Stimulated activated CD4-positive, alpha-beta T cell treated with anti-CD3 and anti-CD28 coated beads, Interleukin-2, amount 100 ng/mL, for 24 hours (primary cell): Measurements from ENCODE around the gene ZNF611.
"Not testable (repeated sequence)": the region's sequence is repeated elsewhere in the genome, so short reads cannot be mapped to it uniquely, and the experiment has no call there.

Source experiments
- DNase-seq, 2 donors: peaks; one replicate each; pipeline ENCODE4 v3.0.0-alpha.2; 2020

ZNF611 gene

GRCh38 chr19:52675239-52675638, 59.6 kb downstream of the ZNF611 start:
- DNase-seq: not testable (repeated sequence)

GRCh38 chr19:52673014-52673413, 61.8 kb downstream of the ZNF611 start:
- DNase-seq: no peak

DNA sequence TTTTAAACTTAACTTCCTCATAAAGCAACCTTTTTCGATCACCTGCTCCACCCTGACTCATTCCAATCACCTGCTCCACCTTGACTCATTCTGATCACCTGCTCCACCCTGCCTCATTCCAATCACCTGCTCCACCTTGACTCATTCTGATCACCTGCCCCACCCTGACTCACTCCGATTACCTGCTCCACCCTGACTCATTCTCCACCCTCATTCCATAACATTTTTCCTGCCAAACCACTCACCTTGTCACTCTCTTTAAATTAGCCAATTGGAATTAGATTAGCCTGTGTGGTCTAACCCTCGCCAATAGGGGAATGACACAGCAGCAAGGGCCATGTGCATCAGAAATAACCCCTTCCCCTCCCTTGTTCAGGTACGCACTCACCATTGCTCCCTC, 64.8 kb downstream of the ZNF611 start:
- no peak for DNase-seq

DNA sequence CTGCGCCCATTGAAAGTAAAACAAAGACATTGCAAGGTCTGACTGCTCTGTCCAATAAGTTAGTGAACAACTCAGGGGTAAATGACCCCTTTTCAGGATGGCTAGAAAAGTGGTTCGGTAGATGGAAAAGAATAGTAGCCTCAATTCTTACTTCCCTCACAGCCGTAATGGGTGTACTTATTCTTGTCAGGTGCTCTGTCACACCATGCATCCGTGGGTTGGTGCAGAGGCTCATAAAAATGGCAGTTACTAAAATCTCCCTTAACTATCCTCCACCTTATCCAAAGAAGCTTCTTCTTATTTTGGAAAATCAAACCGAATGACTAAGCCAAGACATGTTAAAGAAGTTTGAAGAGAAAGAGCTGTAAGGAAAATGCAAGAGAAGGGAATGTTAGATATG, 65.3 kb downstream of the ZNF611 start:
- no peak for DNase-seq

DNA sequence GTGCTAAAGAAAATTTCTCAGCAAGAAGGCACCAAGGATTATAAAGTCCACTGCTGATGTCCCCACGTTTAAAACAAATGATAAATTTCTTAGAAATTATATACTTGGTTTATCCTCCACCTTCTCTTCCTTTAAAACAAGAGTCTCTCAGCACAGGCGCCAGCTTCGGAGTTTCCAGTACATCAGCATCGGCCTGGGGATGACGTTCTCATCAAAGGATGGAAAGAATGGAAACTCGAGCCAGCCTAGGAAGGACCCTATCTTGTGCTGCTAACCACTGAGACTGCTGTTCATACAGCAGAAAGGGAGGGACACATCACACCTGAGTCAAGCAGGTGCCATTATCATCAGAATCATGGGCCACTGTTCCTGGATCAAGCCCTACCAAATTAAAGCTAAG, 66.9 kb downstream of the ZNF611 start:
- DNase-seq: no peak

DNA sequence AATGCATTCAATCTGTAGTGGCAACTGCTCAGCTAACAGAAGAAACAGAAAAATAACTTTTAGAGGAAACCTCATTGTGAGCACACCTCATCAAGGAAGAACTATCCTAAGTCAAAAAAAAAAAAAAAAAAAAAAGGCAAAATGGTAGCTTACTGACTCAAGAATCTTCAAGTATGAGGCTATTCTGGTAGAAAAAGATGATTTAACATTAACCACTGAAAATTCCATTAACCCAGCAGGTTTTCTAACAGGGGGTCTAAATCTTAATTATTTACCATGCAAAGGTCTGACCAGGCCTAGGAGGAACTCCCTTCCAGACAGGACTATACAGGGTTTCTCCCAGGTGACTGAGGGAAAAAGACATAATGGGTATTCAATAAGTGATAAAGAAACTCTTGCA, 68.3 kb downstream of the ZNF611 start:
- DNase-seq: no peak

DNA sequence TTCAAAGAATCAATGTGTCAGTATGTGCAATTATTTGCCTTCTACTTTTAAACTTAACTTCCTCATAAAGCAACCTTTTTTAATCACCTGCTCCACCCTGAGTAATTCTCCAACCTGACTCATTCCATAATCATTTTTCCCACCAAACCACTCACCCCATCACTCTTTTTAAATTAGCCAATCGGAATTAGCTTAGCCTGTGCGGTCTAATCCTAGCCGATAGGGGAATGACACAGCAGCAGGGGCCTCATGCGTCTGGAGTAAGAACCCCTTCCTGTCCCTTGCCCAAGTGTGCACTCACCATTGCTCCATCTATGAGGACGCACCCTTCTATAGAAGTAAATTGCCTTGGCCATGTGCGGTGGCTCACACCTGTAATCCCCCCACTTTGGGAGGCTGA, 69.3 kb downstream of the ZNF611 start:
- no peak for DNase-seq

- no peak for DNase-seq
Observed at GRCh38 chr19:52665027-52665426, 69.8 kb downstream of the ZNF611 start.

DNA sequence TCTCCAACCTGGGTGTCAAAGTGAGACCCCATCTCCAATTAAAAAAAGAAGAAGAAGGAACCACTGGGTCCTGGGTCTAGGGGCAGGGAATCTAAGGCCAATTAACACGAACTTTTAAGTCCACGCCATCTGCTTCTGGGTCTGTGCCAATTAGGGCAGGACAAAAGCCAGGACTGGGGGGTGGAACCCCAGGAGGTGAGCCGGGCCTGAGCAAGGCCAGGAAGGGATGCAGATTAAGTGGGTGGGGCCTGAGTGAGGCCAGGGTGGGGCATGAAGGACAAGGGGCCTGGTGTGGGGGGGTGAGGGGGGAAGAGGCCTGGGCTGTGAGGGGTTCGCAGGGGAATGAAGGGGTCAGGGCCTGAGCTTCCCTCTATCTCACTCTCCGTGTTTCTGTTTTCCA, 70.4 kb downstream of the ZNF611 start:
- DNase-seq: no peak

GRCh38 chr19:52662631-52663030, 72.2 kb downstream of the ZNF611 start:
- DNase-seq: no peak

- no peak for DNase-seq
Observed at GRCh38 chr19:52660981-52661380, 73.9 kb downstream of the ZNF611 start.

GRCh38 chr19:52659013-52659412, 75.8 kb downstream of the ZNF611 start:
- DNase-seq: no peak

DNA sequence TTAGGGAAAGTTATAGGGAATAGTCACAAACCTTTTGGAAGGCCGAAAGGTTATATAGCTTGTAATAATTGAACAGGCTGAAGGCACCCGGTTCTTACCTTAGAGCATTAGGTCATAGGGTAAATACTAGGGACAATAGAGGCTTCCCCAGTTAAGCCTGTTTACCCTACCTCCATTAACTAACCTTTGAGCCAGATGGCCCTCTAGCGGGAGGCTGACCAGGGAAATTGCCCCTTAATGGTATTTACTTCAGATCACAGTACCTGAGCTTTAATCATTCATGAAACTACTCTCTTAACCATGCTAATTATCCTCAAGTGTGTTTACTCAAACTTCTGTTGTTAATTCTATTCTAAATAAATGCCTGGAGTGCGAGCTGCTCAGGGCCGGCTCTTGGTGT, 76.2 kb downstream of the ZNF611 start:
- no peak for DNase-seq

DNA sequence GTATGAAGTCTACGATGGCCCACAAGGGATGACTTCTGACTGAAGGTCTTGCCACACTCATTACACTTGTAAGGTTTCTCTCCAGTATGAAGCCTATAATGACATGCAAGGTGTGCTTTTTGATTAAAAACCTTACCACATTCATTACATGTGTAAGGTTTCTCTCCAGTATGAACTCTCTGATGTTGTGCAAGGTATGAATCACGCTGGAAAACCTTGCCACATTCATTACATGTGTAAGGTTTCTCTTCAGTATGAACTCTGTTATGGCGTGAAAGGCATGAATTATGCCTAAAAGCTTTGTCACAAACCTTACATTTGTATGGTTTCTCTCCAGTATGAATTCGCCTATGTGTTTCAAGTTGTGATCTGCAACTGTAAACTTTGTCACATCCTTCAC, 81.7 kb downstream of the ZNF611 start:
- no peak for DNase-seq
